Esophagus squamous epithelium (tissue), 4 donors: Measurements from ENCODE around the gene ARFIP2.

Source experiments
- CTCF ChIP-seq, 6 experiments: fragments of 450-650 bp in 4 of 6; fragments of 200-600 bp in 2 of 6; sonication (generic) in 2 of 6; IDR thresholded peaks; one replicate each; pipeline ENCODE4 v1.5.1; 2016 to 2019; ENCODE audit warnings: antibody characterized with exemption in 6 of 6, mild to moderate bottlenecking in 4 of 6, moderate library complexity in 4 of 6
- POLR2A ChIP-seq, 4 donors: fragments of 450-650 bp; IDR thresholded peaks; one replicate each; pipeline ENCODE4 v1.6.1; 2017; ENCODE audit warnings: antibody characterized with exemption in 4 of 4, mild to moderate bottlenecking in 4 of 4, moderate library complexity in 3 of 4

GRCh38 chr11:6486938-6487337 is 5.8 kb upstream of the ARFIP2 start:
- no peak for TF ChIP-seq CTCF (IDR thresholded peaks at IDR 0.05)
- no peak for TF ChIP-seq POLR2A (IDR thresholded peaks at IDR 0.05)
